GM21529 (cell line): ENCODE data around the gene ZFX.

ENCODE experiments used
- ATAC-seq: cut with Tn5 transposase; IDR thresholded peaks from one replicate; pipeline ENCODE4 v1.9.1; 2021; ENCODE audit not compliant: unreplicated experiment

Gene ZFX

DNA sequence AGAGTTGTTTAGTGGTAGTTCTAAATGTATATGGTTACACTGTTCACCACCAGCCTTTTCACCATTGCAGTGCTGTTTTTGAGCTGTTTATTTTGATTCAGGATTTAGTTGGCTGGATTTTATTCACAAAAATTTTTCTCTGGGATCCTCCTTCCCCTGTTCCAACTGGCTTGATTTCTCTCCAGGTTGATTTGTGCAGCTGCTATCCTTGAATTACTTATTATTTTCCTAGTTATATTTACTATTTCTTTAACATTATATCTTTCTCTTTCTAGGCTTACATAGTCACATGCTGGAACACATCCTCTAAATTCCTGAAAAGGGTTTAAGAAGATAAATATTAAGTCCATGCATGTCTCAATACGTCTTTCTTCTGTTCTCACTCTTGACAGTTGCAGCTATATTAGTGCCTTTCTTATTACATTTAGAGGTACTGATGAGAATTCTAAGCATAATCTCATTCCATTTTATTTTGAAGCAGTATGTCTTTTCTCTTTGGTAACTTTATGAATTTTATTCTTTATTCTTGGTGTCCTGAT lies 82.2 kb downstream of the ZFX start:
- ATAC-seq = no peak

- no peak for ATAC-seq
Observed at GRCh38 chrX:24232796-24233195, 83.3 kb downstream of the ZFX start.

- peak; percentile 65 for ATAC-seq
Observed at GRCh38 chrX:24235084-24235710, 85.7 kb downstream of the ZFX start.

DNA sequence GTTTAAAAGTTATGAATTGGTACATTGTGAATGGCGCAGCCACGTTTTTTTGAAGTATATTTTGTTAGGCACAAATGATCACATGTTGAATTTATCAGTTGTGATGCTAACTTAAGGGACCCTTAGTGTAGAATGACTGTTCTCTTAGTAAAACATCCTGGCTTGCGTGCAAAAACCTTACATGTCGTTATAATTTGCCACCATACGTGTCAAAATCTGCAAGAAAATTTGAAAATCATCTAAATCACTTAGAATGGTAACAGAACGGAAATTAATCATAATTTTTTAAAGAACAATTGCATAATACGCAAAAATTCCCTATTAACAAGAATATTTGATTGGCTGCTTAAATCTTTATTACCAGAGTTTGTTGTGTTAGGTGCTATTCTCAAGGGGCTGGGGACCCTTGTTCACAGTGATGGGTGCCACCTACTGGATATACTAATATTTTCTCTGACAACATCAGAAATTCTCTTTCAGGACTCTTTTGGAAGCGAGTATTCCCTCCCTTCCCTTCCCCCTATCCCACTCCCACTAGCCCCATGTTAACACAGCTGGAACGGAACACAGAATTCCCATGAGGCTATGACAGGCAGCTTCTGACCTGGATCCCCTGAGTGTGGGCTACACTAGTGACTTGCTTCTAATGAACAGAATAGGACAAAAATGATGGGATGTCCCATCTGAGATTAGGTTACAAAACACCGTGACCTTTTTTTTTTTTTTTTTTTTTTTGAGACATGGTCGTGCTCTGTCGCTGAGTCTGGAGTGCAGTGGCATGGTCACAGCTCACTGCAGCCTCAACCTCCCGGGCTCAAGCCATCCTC lies 92.5 kb downstream of the ZFX start:
- peak; percentile 25 for ATAC-seq

DNA sequence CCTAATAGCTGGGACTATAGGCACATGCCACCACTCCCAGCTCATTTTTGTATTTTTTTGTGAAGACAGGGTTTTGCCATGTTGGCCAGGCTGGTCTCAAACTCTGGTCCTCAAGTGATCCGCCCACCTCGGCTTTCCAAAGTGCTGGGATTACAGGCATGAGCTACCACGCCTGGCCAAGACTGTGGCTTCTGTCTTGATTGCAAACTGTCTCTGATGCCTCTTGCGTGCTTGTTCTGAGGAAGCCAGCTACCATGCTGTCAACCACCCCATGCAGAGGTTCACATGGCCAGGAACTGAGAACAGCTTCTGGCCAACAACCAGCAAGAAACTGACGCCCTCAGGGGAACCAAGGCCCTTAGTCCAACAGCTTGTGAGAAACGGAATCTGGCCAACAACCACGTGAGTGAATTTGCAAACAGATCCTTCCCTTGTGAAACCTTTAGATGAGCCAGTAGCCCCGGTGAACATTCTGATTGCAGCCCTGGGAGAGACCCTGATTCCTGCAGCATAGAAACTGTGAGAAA lies 93.2 kb downstream of the ZFX start:
- peak; percentile 94 for ATAC-seq

GRCh38 chrX:24243188-24243587 lies 93.7 kb downstream of the ZFX start:
- ATAC-seq = peak; percentile 29

DNA sequence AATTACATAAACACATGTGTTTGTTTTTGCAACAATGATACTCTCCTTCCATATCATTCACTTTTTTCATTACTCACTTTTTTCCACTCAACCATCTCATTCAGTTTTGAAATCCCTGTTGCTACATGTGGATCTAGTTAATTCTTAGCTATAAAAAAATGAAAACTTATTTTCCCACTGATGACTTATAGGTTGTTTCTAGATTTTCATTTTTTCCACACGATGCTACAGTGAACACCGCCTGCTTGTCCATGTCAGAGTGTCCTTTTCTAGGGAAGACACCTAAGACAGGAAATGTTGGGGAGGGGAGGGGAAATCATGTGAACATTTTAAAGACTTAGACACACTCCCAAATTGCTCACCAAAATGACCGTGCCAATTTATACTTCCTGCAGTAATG lies 94.2 kb downstream of the ZFX start:
- ATAC-seq = no peak

- ATAC-seq = no peak
Observed at GRCh38 chrX:24245202-24245601, 95.7 kb downstream of the ZFX start.

DNA sequence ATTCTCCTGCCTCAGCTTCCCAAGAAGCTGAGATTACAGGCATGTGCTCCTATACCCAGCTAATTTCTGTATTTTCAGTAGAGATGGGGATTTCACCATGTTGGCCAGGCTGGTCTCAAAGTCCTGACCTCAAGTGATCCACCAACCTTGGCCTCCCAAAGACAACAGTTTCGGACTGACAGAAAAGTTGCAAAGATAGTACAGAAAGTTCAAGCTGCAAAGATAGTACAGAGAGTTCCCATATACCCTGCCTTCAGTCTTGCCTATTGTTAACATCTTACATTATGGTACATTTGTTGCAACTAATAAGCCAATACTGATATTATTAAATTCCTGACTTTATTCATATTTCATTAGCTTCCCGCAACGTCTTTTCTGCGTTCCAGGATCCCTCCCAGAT lies 98.5 kb downstream of the ZFX start:
- ATAC-seq = no peak

DNA sequence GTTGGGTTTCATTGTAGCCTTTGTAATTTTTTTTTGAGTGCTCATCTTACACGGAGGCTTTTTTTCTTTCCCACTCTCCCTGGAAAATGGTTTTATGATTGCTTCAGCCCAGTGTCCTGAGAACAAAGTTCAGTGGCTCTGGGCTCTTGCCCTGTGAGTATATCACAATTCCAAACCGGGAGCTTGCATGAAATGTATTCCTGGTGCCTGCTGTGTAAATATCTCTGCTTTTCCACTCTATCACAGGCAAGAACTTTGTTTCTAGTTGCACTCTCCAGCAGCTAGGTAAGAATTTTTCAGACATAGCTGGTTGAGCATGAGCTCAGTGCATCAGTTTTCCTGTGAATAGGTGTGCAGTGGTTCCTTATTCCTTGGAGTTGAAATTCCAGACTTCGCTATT lies 103.5 kb downstream of the ZFX start:
- no peak for ATAC-seq

DNA sequence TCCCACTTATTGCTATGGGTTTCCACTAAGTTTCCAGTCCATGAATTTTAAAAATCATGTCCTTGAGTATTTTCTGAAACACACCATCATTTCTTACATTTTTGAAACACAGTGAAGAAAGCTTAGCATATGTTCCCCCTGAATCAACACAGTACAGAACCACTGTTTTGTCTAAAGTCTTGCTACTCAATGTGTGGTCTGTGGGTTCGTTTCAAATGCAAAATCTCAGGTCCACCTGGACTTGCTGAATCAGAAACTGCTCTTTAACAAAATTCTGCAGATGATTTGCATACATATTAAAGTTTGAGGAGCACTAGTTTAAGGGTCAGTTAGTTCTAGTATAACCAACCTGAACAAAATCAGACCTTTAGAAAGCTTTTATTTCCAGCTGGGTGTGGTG lies 103.9 kb downstream of the ZFX start:
- no peak for ATAC-seq

DNA sequence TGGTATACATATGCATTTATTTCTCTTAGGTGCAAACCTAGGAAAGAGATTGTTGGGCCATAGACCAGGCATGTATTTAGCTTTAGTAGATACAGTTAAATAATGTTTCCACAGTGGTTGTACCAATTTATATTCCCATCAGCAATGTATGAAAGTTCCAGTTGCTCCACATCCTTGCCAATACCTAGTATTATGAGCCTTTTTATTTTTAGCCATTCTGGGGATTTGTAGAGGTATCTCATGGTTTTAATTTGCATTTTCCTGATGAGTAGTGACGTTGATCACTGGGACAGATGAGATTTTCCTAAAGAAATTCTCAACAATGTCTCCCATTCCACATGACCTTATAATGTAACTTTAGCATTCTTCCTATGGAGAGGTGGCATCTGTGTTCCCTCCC lies 107.5 kb downstream of the ZFX start:
- ATAC-seq = no peak

DNA sequence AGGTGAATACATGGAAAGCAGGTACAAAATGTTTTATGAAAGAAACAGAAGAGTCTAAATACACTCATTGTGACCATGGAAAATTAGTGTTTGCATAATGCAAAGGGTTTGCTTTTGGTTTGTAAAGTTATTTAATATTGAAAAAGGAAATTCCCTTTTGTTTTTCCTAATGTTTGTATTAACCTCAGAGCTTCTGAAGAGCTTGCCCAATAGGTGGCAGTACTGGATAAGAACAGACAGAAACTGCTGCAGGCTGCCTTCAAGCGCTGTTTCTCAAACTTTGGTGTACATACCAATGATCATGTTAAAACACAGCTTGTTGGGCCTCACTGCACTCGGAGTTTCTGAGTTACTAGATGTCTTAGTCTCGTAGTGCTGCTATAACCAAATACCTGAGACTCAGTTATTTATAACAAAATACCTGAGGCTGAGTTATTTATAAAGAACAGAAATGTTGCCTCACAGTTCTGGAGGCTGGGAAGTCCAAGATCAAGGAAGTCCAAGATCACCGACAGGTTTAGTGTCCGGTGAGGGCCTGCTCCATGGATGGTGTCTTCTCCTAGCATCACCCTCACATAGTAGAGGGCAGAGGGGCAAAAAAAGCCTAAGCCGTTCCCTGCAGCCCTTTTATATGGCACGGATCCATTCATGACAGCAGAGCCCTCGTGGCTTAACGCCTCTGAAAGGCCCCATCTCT lies 110.2 kb downstream of the ZFX start:
- ATAC-seq = peak; percentile 66

GRCh38 chrX:24260842-24261550 lies 111.5 kb downstream of the ZFX start:
- ATAC-seq = peak; percentile 68

GRCh38 chrX:24262309-24262708 lies 112.8 kb downstream of the ZFX start:
- ATAC-seq = no peak

- ATAC-seq = no peak
Observed at GRCh38 chrX:24264383-24264782, 114.9 kb downstream of the ZFX start.
